ENCODE data around the gene UBALD1. TPM values are rescaled to one million over a fixed set of nuclear protein-coding genes. Genes with fewer than 3 reads are reported as not detected.

Gene UBALD1
- polyA plus RNA-seq, 3 donors = 2.2 to 19.2 (median 2.8) TPM

- intact Hi-C loops (cut with micrococcal nuclease) = loop anchor here (5.0 kb wide), 1 partner anchor 33 kb away; no protein-coding TSS in a partner anchor
- Histone ChIP-seq H3K4me1 (ENCODE audit: control insufficient read depth in 1 of 2, insufficient read depth in 2 of 2, low read length in 2 of 2) (peaks cover 36 to 47% of the 10 kb centered on the region in 2 donors), H3K4me3 (replicated peaks in 1 of 3; ENCODE audit: low read depth in 2 of 3, low read length in 3 of 3) (no peak overlapping the region), H2AFZ (ENCODE audit: insufficient read depth, low read depth, low read length, poor library complexity, severe bottlenecking) (no peak overlapping the region), H3K4me2 (replicated peaks; ENCODE audit: extremely low read depth, low read length, poor library complexity, severe bottlenecking) (no peak overlapping the region), H3K36me3 (replicated peaks in 1 of 2; ENCODE audit: control insufficient read depth in 1 of 2, insufficient read depth in 2 of 2, low read length in 2 of 2) (peaks cover 38 to 49% of the 10 kb centered on the region in 2 donors), H3K9me3 (replicated peaks in 1 of 2; ENCODE audit: control insufficient read depth in 1 of 2, insufficient read depth in 1 of 2, low read length in 2 of 2) (no peaks in the 10 kb centered on the region), H3K9ac (ENCODE audit: insufficient read depth, low read length, poor library complexity, severe bottlenecking) (no peak overlapping the region), H3K79me2 (ENCODE audit: insufficient read depth, low read length) (peaks cover 24% of the 10 kb centered on the region), H3K27me3 (ENCODE audit: control insufficient read depth in 2 of 2, insufficient read depth in 2 of 2, low read length in 2 of 2) (no peaks in the 10 kb centered on the region), H3K27ac (ENCODE audit: low read depth in 1 of 2, low read length in 2 of 2) (no peak overlapping the region), H4K20me1 (ENCODE audit: insufficient read depth, low read length) (peaks cover 43% of the 10 kb centered on the region)
- H3K4me1 Mint-ChIP-seq = peaks cover 49% of the 10 kb centered on the region
- H3K27ac Mint-ChIP-seq = no peak overlapping the region
- DNase-seq = no peak
- 36% methylated on average over 18 of the region's 18 CpGs for WGBS (ENCODE audit: insufficient coverage)
- H3K9me3 Mint-ChIP-seq = no peaks in the 10 kb centered on the region
- H3K36me3 Mint-ChIP-seq = peaks cover 47 to 62% of the 10 kb centered on the region in 2 donors
- no peak for TF ChIP-seq CTCF (IDR thresholded peaks at IDR 0.05)
- no peak overlapping the region for H3K4me3 Mint-ChIP-seq
- peaks cover 0 to 2% (median 0%) of the 10 kb centered on the region in 3 donors for H3K27me3 Mint-ChIP-seq (ENCODE audit: low read depth in 3 of 3)
These were observed 45.8 kb upstream of the UBALD1 start for GRCh38 chr16:4660454-4661007.

- no peaks in the 10 kb centered on the region for H3K9me3 ChIP-seq (replicated peaks in 1 of 2; ENCODE audit: control insufficient read depth in 1 of 2, insufficient read depth in 1 of 2, low read length in 2 of 2)
- DNase-seq = no peak
- Mint-ChIP-seq H3K27me3 (ENCODE audit: low read depth in 3 of 3) (peaks cover 0 to 2% (median 0%) of the 10 kb centered on the region in 3 donors), H3K9me3 (no peaks in the 10 kb centered on the region), H3K36me3 (peaks cover 55 to 71% of the 10 kb centered on the region in 2 donors), H3K4me1 (peaks cover 40% of the 10 kb centered on the region), H3K27ac (no peak overlapping the region), H3K4me3 (no peak overlapping the region)
- no peak overlapping the region for H2AFZ ChIP-seq (ENCODE audit: insufficient read depth, low read depth, low read length, poor library complexity, severe bottlenecking)
- H3K4me1 ChIP-seq (ENCODE audit: control insufficient read depth in 1 of 2, insufficient read depth in 2 of 2, low read length in 2 of 2) = peaks cover 28 to 38% of the 10 kb centered on the region in 2 donors
- no peak overlapping the region for H3K4me3 ChIP-seq (replicated peaks in 1 of 3; ENCODE audit: low read depth in 2 of 3, low read length in 3 of 3)
- H3K9ac ChIP-seq (ENCODE audit: insufficient read depth, low read length, poor library complexity, severe bottlenecking) = no peak overlapping the region
- no peak overlapping the region for H3K27ac ChIP-seq (ENCODE audit: low read depth in 1 of 2, low read length in 2 of 2)
- H3K79me2 ChIP-seq (ENCODE audit: insufficient read depth, low read length) = peaks cover 30% of the 10 kb centered on the region
- peaks cover 47 to 58% of the 10 kb centered on the region in 2 donors for H3K36me3 ChIP-seq (replicated peaks in 1 of 2; ENCODE audit: control insufficient read depth in 1 of 2, insufficient read depth in 2 of 2, low read length in 2 of 2)
- 96% methylated on average over 15 of the region's 29 CpGs for WGBS (ENCODE audit: insufficient coverage)
- TF ChIP-seq CTCF (IDR thresholded peaks at IDR 0.05) = no peak
- H3K4me2 ChIP-seq (replicated peaks; ENCODE audit: extremely low read depth, low read length, poor library complexity, severe bottlenecking) = no peak overlapping the region
- H3K27me3 ChIP-seq (ENCODE audit: control insufficient read depth in 2 of 2, insufficient read depth in 2 of 2, low read length in 2 of 2) = no peaks in the 10 kb centered on the region
- H4K20me1 ChIP-seq (ENCODE audit: insufficient read depth, low read length) = peaks cover 48% of the 10 kb centered on the region
- intact Hi-C loops (cut with micrococcal nuclease) = loop anchor here (5.0 kb wide), 1 partner anchor 32 kb away; no protein-coding TSS in a partner anchor
These were observed 45.0 kb upstream of the UBALD1 start for GRCh38 chr16:4659363-4660353.

Data from CD14-positive monocyte (primary cell).